Measurements from ENCODE around the gene ING3.

DNA sequence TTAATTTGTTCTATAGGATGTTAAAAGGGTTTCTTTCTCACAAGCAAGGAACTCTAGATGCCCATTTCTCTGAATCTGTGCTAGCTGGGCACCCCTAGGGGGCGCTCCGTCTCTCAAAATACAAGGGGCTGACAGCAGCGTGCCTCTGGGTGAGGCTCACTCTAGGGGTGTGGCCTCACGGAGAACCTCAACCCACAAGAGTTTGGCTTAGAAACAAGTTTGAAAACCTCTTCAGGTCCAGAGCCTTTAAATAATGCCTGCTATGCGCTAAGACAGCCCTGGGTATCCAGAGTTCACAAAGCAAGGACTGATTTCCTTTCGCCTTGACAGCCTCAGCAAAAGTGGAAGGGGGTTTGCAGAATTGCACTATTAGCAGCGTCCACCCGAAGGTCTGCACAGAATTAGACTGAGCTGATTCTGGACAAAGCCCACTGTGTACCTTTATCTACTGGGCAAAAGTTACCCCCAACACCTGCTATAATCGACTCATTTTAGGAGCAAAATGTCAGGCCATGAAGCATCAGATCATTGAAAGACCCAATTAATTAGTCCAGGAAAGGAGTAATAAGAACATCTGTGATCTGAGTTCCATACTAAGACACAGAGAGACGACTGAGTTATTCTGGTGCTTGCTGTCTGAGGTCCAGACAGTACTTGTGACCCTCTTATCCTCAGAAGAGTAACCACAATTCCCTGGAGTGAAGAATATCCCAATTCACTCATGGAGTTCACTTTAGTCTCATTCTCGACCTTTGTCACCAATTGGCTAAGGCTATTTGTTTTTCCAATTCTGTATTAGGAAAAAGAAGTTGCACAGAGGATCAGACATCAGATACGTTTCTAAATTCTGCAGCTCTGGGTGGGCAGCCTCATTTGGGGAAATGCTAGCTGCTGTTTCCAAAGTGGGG is 37.4 kb downstream of the ING3 start:
- TF ChIP-seq POLR2AphosphoS5 (IDR thresholded peaks at IDR 0.05; ENCODE audit: low read depth, low read length), result no peak
- no peak for TF ChIP-seq REST (IDR thresholded peaks at IDR 0.05; ENCODE audit: insufficient read depth in 1 of 2, low read depth in 2 of 2, low read length in 2 of 2)
- TF ChIP-seq TAF1 (IDR thresholded peaks at IDR 0.05; ENCODE audit: borderline replicate concordance, insufficient read depth, low read length), result no peak
- TF ChIP-seq SIN3A (IDR thresholded peaks at IDR 0.05; ENCODE audit: borderline replicate concordance, insufficient read depth, low read length), result no peak
- no peak for TF ChIP-seq FOXP2 (optimal IDR thresholded peaks at IDR 0.05; ENCODE audit: borderline replicate concordance, extremely low read depth, extremely low read length, insufficient read depth)

All from PFSK-1 (cell line).